Osteoblast (primary cell): ENCODE results near the gene ERBB4. TPM values are rescaled to one million over a fixed set of nuclear protein-coding genes. Genes with fewer than 3 reads are reported as not detected.

Experiments used
- DNase-seq: peaks from one replicate; pipeline ENCODE4 v3.0.0; 2011; ENCODE audit warnings: low spot score, mixed read lengths; ENCODE audit not compliant: insufficient read length; ENCODE audit errors: missing footprints
- H2AFZ ChIP-seq: 2 replicates; pipeline ENCODE4 v1.6.0; 2011; ENCODE audit warnings: mild to moderate bottlenecking, low read length
- H3K27ac ChIP-seq: 2 replicates; pipeline ENCODE4 v1.5.1; 2011; ENCODE audit warnings: mild to moderate bottlenecking, low read depth, low read length, moderate library complexity
- H3K27me3 ChIP-seq: 2 replicates; pipeline ENCODE4 v1.6.0; 2012; ENCODE audit warnings: mild to moderate bottlenecking, control low read depth, inconsistent platforms, low read length, moderate library complexity; ENCODE audit not compliant: insufficient read depth
- H3K36me3 ChIP-seq: 2 replicates; pipeline ENCODE4 v1.5.1; 2011; ENCODE audit warnings: mild to moderate bottlenecking, low read length, control low read depth, moderate library complexity; ENCODE audit not compliant: insufficient read depth
- H3K4me1 ChIP-seq: 2 replicates; pipeline ENCODE4 v1.5.1; 2011; ENCODE audit warnings: mild to moderate bottlenecking, low read length, control low read depth, moderate library complexity; ENCODE audit not compliant: insufficient read depth
- H3K4me2 ChIP-seq: 2 replicates; pipeline ENCODE4 v1.6.0; 2011; ENCODE audit warnings: mild to moderate bottlenecking, low read length; ENCODE audit not compliant: insufficient read depth
- H3K4me3 ChIP-seq: fragments of 200-600 bp; sonication (generic); 3 replicates; pipeline ENCODE4 v1.5.1; 2012; ENCODE audit warnings: mild to moderate bottlenecking, low read length, inconsistent platforms; ENCODE audit not compliant: insufficient read depth
- H3K79me2 ChIP-seq: 2 replicates; pipeline ENCODE4 v1.6.0; 2012; ENCODE audit warnings: mild to moderate bottlenecking, low read length, control low read depth, inconsistent platforms; ENCODE audit not compliant: insufficient read depth
- H3K9me3 ChIP-seq: 2 replicates; pipeline ENCODE4 v1.5.1; 2011; ENCODE audit warnings: low read depth, low read length, control low read depth
- H4K20me1 ChIP-seq: 2 replicates; pipeline ENCODE4 v1.6.0; 2012; ENCODE audit warnings: mild to moderate bottlenecking, low read length, control low read depth; ENCODE audit not compliant: insufficient read depth
- CTCF ChIP-seq: IDR thresholded peaks from 2 replicates; pipeline ENCODE4 v1.5.1; 2011; ENCODE audit warnings: mild to moderate bottlenecking, low read depth, low read length, moderate library complexity; ENCODE audit errors: extremely low read depth
- total RNA-seq: library from RNA; depleted of rRNA; stranded (reverse); fragments of >200 nt; gene quantifications from 2 replicates; pipeline ENCODE4 v1.2.3, GENCODE V29; 2012

The ERBB4 gene
- total RNA-seq, 1 donor = under 0.01 TPM

GRCh38 chr2:211903961-211904360, 634.6 kb downstream of the ERBB4 start:
- DNase-seq = no peak
- Histone ChIP-seq H3K4me3 (no peak overlapping the region), H3K27me3 (no peaks in the 10 kb centered on the region), H3K36me3 (no peaks in the 10 kb centered on the region), H3K4me1 (no peaks in the 10 kb centered on the region), H3K79me2 (no peaks in the 10 kb centered on the region), H3K4me2 (no peak overlapping the region), H3K9me3 (no peaks in the 10 kb centered on the region), H2AFZ (no peak overlapping the region), H4K20me1 (no peaks in the 10 kb centered on the region), H3K27ac (no peak overlapping the region)
- TF ChIP-seq CTCF = no peak

DNA sequence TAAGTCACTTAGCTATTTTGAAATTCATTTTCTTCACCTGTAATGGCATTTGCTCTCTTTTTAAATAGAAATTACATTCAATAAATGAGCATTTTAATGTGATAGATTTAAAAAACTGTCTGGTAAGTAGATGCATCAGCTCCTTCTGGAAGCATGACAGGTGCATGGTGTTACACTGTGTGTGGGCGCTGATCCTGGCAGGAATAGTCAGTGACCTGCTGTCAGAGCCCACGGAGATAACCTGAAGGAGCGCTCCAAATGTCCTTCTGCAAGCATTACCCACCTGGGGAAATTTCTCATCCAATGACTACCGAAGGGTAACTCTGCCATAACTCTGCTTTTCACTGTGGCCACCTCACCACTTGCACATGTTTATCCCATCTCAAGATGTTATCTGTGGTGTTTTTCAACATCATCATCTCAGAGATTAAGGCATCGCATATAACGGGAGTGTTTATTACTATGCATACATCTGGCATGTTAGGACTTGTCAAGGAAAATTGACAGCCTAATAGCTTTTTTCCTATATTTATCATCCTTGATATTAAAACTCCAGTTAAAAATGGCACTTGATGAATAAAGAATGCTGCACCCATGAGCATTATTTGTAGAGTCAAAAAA, 637.3 kb downstream of the ERBB4 start:
- no peaks in the 10 kb centered on the region for H4K20me1 ChIP-seq
- H3K4me1 ChIP-seq = no peaks in the 10 kb centered on the region
- no peaks in the 10 kb centered on the region for H3K9me3 ChIP-seq
- H2AFZ ChIP-seq = no peak overlapping the region
- H3K4me2 ChIP-seq = no peak overlapping the region
- H3K79me2 ChIP-seq = no peaks in the 10 kb centered on the region
- H3K4me3 ChIP-seq = no peak overlapping the region
- H3K36me3 ChIP-seq = no peaks in the 10 kb centered on the region
- H3K27me3 ChIP-seq = no peaks in the 10 kb centered on the region
- TF ChIP-seq CTCF = no peak
- DNase-seq = no peak
- no peak overlapping the region for H3K27ac ChIP-seq

DNA sequence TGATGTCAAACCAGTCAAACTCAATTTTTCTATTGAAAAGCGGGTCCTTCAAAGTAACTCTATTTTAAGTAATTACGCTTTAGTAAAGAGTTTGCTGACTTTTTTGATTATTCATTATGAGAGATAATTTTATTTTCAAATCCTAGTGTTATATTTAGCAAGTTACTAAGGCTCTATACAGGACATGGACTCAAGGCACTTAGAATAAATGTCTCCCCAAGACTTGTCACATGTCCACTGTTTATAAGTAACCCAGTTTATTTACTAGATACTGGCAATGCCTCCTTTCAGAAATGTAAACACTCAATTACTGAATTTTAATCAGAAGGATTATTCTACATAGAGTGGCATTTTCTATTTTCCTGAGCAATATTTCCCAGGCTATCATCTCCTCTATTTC, 638.1 kb downstream of the ERBB4 start:
- Histone ChIP-seq H3K27me3 (no peaks in the 10 kb centered on the region), H3K36me3 (no peaks in the 10 kb centered on the region), H3K9me3 (no peaks in the 10 kb centered on the region), H3K27ac (no peak overlapping the region), H4K20me1 (no peaks in the 10 kb centered on the region), H3K4me2 (no peak overlapping the region), H3K79me2 (no peaks in the 10 kb centered on the region), H3K4me1 (no peaks in the 10 kb centered on the region), H3K4me3 (no peak overlapping the region), H2AFZ (no peak overlapping the region)
- no peak for DNase-seq
- TF ChIP-seq CTCF = no peak

DNA sequence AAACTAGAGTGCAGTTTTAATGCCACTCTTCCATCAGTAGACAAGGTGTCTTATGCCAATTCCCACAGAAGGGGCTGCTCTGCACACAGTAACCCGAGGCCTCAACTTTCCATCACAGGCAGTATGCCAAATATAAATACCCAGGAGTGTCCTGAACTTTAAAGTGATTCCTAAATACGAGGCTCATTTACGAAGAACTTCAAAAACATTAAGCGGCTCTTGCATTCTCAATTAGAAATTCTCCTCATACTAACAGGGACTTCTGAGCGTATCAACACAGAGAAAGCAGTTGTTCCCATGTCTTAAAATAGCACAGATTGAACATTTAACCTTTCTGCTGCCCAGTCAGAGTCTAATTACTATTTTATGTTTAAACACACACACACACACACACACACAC, 638.6 kb downstream of the ERBB4 start:
- Histone ChIP-seq H3K4me2 (peak overlapping the region; percentile 6), H2AFZ (peak overlapping the region; percentile 15)

More for the DNA sequence above, 638.6 kb downstream of the ERBB4 start:
- no peaks in the 10 kb centered on the region for H3K79me2 ChIP-seq
- H4K20me1 ChIP-seq = no peaks in the 10 kb centered on the region
- no peaks in the 10 kb centered on the region for H3K4me1 ChIP-seq
- DNase-seq = no peak
- H3K27me3 ChIP-seq = no peaks in the 10 kb centered on the region
- H3K9me3 ChIP-seq = no peaks in the 10 kb centered on the region
- H3K4me3 ChIP-seq = no peak overlapping the region
- no peaks in the 10 kb centered on the region for H3K36me3 ChIP-seq
- no peak overlapping the region for H3K27ac ChIP-seq
- no peak for TF ChIP-seq CTCF
